HUDEP-2 (cell line): ENCODE results near the gene CCDC27.

ENCODE experiments used
- DNase-seq, 76 experiments: peaks; one replicate each; lab custom pipeline; 2025; ENCODE audit not compliant: unreplicated experiment in 76 of 76; lab: John Stamatoyannopoulos, UW

The CCDC27 gene

DNA sequence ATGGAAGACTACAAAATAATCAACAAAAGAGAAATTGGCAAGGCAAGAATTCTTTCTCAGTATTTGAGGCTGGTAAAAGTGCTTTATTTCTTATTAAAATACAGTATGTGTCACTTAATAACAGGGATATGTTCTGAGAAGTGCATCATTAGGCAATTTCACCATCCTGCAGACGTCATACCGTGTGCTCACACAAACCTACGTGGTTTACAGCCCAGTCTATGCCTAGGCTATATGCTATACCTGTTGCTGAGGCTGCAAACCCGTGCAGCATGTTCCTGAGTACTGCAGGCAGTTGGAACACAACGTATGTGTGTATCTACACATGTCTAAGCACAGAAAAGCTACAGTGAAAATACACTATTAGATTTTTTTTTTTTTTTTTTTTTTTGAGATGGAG, 2.7 kb upstream of the CCDC27 start:
- DNase-seq: no peak

DNA sequence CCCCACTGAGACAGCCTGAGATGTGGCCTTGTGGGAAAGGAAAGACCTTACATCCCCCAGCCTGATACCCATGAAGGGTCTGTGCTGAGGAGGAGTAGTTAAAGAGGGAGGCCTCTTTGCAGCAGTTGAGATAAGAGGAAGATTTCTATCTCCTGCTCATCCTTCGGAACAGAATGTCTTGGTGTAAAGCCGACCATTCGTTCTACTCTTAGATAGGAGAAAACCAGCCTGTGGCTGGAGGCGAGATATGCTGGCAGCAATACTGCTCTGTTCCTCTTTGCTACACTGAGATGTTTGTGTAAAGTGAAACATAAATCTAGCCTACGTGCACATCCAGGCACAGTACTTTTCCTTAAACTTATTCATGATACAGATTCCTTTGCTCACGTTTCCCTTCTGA, 1.5 kb upstream of the CCDC27 start:
- DNase-seq: peak in 65 of 76 experiments; percentile 12 to 89 (median 58)

DNA sequence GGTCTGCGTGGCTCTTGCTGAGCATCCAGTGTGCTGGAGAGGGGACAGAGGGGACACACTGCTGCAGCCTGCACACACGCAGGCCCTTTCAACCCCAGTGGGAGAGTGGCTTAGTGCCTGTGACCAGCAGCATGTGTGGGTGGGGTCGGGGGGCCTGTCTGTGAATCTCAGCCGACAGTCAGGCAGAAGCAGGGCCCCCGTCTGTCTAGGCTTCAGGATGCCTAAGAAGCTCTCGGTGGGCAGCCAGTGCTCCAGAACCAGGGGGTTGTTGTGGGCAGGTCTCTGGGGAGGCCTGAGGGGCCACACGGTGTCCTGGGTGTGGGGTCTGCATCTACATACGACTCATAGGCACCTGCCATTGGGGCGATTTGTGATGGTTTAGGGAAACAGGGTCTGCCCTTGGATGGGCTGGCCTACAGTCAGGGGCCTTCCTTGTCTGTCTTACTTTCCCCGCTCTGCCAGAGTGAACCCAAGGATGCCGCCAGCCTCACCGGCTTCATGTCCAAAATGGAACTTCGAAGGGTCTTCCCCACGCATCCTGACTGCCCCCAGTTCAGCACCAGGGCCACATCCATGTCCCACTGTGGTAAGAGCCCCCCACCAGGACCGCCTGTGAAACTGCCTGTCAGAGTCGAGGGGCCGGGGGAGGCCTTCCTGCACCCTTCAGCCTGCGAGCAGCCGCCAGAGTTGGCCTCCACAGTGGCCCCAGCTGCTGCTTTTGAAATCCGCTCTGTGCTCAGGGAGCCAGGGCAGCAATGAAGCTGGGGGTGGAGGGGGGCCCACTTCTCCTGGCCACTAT, 1.6 kb downstream of the CCDC27 start:
- no peak for DNase-seq

DNA sequence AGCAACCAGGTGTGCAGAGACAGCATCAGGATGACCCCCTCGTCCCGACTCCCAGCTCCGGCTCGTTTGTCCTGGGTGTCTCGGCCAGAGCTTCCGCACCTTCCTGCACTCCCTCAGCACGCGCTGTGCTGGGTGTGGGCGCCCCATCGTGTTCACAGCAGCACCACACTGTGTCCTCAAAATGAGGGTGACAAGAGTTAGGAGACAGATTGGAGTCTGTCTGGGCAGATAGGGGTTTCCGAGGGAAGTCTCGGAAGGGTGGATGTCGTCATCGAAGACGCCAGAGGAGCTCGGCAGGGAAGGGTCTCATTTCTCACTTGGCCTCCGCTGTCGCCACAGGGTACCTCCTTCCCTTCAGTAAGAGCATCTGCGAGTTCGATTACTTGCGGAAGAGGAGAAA, 4.1 kb downstream of the CCDC27 start:
- DNase-seq: no peak

DNA sequence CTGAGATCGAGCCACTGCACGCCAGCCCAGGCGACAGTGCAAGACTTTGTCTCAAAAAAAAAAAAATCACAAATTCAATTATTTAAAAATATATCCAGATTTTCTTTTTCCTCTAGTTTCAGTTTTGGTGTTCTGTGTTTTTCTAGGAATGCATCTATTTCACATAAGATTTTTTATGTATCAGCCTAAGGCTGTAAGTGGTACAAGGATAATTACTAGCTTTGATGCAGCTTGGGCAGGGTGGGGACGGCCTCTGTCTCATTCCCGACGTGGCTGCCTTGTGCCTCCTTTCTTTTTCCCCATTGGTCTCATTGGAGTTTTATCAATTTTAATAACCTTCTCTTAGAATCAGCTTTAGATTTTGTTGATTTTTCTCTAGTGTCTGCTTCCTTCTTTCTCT, 6.9 kb downstream of the CCDC27 start:
- DNase-seq: no peak

DNA sequence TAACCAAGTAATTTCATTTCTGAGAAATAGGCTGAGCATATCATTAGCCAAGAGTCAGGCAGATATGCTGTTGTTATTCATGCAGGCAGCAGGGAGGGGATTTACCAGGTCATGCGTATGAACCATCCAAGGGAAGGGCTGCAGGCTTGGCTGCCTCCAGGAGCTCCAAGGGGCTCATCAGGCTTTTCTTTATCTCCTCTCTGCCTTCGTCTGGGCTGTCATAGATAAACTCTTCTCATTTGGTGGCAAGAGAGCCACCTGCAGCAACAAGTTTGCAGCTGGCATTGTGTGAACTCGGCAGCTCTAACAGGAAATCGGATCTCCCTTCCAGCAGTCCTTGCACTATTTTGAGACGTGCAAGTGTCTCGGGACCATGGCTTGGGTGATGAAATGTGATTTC, 7.5 kb downstream of the CCDC27 start:
- DNase-seq: peak in 73 of 76 experiments; percentile 35 to 94 (median 73)

DNA sequence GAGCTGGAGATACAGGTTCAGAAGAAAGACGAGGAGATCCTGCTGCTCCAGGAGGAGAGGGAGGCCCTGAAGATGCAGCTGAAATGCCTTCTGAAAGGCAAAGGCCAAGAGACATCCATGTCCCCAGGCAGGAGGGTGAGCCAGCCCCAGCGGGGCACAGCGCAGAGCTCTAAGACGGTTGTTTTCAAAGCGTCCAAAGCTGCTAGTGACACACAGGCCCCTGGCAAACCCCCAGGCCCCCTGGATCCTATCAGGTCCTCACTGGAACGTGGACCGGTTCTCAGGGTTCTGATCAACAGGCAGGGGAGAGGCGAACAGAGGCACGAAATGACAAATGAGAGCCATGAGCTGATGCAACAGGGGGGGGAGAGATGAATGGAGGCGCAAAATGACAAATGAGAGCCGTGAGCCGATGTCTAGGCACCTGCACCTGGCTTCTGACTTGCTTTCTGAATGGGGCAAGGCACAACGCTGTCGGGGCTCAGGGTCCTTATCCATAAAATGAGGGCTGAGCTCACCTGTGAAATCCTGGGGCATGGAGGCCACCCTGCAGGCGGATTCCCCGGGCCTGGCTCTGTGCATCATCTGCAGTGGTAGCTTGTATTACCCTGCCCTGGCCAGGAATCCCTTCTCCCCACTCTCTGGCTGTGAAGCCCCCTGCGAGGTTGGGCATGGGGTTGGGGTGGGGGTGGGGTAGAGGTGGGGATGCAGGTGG, 9.2 kb downstream of the CCDC27 start:
- DNase-seq: no peak

DNA sequence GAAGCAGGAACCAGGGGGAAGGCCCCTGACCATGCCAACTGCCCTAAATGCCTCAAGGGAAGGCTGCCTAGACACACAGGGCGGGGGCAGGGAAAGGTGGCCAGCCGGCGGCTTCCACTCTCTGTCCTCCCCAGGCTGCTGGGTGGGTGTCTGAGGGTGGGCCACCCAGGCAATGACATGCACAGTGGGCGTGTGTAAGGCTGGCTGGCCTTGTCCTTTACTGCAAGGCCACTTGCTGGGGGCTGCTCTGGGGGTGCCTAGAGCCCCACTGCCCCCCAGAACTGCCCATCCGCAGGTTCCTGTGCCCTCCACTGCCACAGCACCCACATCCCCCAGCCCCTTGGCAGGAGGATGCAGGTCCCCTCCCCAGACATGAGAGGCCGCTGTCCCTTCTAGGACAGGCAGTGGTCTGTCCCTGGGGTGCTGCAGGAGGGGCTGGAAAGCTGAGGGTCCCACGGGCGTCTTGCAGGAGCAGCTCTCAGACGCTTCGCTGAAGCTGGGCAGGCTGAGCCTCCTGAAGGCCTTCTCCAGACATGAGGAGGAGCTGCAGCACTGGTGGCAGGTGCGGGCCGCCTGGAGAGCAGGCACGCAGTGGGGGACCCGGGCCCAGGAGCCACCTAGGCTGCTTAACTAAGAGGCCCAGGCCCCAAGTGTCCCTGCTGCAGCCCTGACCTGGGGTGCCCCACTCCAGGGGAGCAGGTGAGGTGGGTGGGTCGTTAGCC, 10.1 kb downstream of the CCDC27 start:
- no peak for DNase-seq

DNA sequence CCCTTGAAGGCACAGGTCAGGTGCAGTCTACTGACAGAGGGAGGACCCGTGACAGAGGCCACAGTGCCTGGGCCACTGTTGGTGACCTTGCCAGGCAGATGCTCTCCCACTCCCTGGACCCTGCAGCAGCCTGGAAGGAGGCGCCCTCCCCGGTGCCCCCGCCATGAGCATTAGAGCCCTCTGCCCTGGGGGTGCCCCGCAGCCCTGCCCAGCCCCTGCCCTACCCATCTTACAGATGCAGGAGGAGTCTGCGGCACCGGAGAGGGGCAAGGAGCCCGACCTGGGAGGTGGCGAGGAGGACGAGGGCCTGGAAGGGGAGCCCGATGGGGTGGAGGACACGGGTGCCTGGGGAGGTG, 10.6 kb downstream of the CCDC27 start:
- DNase-seq: no peak

DNA sequence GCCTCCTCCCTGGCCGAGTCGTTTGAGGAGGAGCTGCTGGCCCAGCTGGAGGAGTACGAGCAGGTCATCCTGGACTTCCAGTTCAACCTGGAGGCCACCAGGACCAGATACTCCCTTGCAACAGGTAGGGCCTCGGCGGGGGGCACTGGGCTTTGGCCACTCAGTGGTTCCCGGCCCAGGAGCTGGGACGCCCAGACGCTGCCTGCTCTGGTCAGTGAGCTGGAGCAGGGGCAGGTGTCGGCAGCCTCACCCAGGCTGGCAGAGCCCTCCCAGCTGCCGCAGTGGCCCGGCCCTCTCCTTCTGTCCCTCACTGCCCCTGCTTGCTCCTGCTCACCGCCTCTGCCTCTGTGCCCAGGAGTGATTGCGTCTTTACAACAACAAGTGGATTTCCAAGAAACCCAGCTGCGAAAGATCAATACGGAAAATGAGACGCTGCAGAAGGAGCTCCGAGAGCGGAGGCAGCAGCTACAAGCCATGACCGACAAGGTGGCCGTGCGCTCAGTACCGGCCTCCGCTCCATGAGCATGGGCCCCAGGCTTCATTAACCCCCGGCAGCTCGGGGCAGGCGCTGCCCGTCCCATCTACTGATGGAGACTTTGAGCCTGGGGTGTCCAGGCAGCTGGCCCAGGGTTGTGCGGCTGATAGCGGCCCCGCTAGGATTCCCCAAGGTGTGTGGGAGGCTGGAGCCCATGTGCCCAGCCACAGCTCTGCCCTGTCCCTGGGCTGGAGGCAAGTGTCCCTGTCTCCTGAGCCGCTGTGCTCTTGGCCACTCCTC, 11.3 kb downstream of the CCDC27 start:
- no peak for DNase-seq

DNA sequence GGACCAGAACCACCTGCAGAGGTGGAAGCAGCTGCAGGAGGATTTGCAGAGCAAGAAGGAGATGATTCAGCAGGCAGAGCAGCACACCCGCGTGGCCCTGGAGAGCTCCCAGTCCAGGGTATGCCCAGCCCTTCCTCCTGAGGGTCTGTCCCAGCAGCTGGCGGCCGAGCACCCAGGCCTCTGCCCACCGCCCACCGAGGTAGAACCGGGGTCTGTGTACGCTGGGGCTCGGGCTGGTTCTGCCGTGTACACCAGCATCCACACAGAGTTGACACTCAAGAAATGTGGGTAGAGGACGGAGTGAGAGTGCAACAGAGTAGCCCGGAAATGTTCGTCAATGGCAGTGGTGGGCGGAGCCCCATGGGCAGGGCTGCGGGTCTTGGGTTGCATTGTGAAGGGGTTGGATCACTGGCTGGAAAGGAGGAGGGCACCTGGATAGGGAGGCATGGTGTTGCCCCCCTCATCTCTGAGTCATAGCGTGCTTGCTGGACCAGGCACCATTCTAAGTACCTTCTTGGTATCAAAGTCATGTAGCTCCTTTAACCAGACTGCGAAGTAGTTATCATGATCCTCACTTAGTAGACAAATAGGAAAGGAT, 15.2 kb downstream of the CCDC27 start:
- DNase-seq: no peak

DNA sequence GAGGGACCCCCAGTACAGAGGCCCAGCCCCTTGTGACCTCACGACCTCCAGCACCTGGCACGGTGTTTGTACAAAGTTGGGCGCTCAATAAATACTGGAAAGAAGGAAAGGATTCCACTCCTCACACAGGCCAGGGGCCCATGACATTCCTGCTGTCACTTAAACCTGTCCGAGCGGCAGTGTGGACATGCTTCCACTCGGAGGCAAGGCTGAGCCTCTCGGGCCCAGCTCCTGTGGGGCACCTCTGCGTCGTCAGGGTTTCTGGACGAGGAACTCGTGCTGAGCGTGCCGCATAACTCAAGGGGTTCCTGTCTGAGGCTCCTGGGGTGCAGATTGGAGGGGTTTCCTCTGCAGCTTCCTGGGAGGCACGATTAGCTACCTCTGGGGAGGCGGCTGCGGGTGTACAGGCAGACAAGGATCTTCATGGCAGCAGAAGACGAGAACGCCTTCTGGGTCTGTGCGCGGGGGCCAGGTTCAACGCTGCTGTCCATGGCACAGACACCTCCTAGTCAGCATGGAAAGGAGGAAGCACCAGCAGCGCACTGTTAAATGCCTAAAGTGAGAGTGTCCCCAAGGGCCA, 16.7 kb downstream of the CCDC27 start:
- no peak for DNase-seq

DNA sequence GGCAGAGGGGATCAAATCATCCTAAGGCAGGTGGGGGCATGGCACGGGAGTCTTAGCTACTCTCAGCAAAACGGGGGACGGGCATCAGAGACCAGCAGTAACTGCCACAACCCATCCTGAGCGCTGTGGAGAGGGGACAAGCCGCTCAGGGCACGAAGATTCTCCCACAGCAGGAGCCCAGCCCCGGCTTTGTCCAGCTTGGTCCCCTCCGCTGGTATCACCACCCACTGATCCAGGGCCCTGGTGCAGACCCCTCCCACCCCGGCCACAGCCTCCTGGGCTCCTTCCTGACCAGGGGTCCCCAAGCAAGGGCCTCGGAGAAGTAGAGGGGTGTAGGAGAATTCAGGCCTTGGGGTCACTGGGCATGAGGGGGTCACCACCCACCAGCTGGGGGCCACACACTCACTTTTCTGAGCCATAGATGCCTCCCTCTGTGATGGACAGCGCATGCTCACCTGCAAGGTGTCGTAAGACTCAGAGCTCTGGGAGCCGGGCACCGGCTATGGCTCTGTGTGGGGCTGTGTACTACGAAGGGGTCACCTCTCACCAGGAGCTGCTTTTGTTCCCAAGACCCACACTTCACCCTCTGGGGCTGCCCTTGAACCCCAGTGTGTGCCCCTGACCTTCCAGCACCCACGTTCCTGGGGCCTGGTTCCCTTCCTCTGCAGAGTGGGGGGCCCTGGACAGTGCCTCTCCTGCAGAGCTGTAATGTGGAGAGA, 18.0 kb downstream of the CCDC27 start:
- no peak for DNase-seq

DNA sequence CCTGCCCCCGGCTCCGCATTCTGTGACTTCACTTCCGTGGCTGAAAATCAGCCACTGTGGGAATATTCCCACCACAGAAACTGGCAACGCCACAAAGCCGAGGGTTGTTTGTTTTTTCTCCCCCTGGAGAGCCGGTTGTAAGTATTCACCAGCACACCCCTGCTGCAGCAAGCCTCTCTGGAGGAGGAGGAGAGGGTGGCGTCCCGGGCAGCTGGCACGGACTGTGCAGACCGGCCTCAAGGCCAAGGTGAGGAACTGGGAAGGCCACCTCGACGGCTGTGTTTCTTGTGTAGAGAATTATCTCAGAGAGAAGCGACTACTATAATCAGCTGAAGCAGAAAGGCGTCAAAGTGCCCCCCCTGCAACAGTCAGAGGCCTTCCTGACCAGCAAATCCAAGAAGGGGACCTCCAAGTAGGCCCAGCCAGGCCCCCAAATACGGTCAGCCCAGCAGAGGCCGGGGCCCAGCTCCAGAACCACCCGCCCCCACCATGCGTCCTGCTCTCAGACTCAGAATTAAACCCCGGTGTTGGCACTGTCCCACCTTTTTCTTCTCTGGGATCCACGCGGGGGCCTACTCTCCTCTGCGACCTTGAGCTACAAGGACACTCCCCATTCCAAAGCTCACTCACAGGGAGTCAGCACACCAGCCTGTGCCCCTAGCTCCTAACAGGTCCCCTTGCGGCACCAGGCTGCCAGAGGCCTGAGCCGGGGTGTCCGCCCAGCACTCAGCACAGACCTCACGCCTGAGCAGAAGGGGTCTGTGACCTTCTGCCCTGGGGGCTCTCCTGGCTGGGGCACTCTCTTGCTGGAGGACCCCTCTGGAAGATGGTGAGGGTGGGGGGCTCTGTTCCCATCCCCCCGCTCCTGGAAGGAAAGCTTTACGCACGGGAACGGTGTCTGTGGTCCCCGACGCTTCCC, 19.1 kb downstream of the CCDC27 start:
- peak in 44 of 76 experiments; percentile 8 to 58 (median 38) for DNase-seq

DNA sequence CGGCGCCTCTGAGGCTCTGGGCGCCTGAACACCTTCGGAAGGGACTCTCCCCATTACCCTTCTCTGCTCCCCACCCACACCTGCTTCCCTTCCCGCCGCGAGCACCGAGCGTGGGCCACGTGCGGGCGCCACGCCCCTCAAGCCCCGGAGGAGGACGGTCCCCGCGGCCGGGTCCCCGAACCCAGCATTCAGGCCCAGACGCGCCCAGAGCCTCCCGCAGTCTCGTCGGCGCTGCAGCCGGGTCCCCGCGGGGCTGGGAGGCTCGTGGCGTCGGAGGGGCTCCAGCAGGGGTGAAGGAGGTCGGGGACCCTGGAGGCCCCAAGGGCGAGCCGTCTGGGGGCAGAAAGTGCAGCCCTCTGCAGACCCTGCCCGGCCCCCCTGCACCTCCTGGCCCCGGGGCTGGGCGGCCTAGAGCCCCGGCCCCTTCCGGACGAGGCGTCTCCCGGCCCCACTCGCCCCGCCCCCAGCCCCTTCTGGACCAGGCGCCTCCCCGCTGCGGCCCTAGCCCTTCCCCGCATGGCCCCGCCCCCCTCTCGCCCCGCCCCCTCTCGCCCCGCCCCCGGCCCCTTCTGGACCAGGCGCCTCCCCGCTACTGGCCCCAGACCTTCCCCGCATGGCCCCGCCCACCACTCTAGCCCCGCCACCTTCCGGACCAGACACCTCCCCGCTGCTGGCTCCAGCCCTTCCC, 19.9 kb downstream of the CCDC27 start:
- DNase-seq: peak in 74 of 76 experiments; percentile 38 to 97 (median 92)

DNA sequence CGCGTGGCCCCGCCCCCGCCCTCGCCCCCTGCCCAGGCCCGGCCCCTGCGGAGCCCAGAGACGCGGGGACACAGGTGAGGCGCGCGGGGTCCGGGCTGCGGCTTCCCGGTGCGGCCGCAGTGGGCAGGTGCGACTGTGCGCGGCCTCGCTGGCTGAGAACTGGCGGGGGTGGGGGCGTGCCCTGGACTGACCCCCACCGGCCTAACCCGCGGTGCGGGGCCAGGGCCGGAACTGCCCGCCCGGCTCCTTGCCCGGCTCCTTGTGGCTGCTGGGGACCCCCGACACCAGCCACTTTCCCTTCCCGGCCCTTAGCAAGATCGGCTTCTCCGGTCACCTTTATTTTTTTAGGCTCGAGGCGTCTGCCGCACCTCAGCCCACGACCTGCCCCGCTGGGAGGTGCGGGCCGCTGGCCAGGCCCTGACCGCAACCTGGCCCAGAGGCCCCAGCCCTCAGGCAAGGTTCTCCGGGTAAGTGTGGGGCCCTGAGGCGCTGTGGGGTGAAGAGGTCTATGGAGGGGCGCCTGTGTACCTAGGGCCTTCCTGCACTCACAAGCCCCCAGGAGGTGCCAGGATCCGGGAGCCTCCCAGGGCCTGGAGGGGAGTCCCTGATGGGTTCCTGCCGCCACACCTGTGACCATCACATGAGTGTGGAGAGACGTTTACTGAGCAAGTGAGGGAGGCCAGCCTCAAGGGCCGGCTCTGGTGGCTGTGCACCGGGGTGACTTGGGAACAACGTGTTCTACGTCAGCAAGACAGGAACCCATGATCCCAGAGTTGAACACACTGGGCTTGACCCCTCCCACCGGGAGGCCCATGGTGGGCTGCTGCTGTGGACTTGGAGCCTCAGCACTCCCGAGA, 20.7 kb downstream of the CCDC27 start, which contains the start of gene SMIM1:
TSS of gene SMIM1 (plus strand) at position 35 of the 857 bp plus-strand sequence. CDS start 2,625 bp downstream, outside the sequence.
- peak in 56 of 76 experiments; percentile 13 to 69 (median 45) for DNase-seq
